HEK293 (cell line): ENCODE results near the gene EPN2.

ENCODE experiments used
- CTCF ChIA-PET: fragments of 350-600 bp; formaldehyde crosslinking; extraction: SDS; loops from one replicate; lab custom pipeline; 2021; ENCODE audit warnings: antibody characterized with exemption; lab: Yijun Ruan, JAX
- POLR2A ChIA-PET: fragments of 300-600 bp; formaldehyde crosslinking; extraction: SDS; loops from one replicate; lab custom pipeline; 2020; ENCODE audit warnings: antibody characterized with exemption, inconsistent platforms; lab: Yijun Ruan, JAX
- H3K27ac ChIP-seq: fragments of 200-500 bp; sonication (Bioruptor generic); 2 replicates; pipeline ENCODE4 v1.5.1; 2014; ENCODE audit warnings: low read depth, low read length, control low read depth, inconsistent platforms; ENCODE audit errors: extremely low read depth
- H3K36me3 ChIP-seq, 2 experiments: fragments of 200-500 bp in 1 of 2; sonication (Bioruptor generic) in 1 of 2; 1 replicate in 1 of 2; 2 replicates in 1 of 2; pipeline ENCODE4 v1.5.1; 2014 to 2017; ENCODE audit warnings: inconsistent platforms in 2 of 2, low read length in 2 of 2; ENCODE audit not compliant: control insufficient read depth in 2 of 2, insufficient read depth in 1 of 2
- H3K4me1 ChIP-seq: fragments of 200-500 bp; sonication (Bioruptor generic); 2 replicates; pipeline ENCODE4 v1.5.1; 2014; ENCODE audit warnings: mild to moderate bottlenecking, low read length, inconsistent platforms; ENCODE audit not compliant: control insufficient read depth, insufficient read depth
- H3K4me3 ChIP-seq: 2 replicates; pipeline ENCODE4 v1.5.1; 2011; ENCODE audit warnings: low read depth, mild to moderate bottlenecking, control low read depth, low read length, moderate library complexity
- H3K9me3 ChIP-seq: fragments of 200-500 bp; sonication (Bioruptor generic); 2 replicates; pipeline ENCODE4 v1.5.1; 2014; ENCODE audit warnings: low read depth, low read length, inconsistent platforms; ENCODE audit not compliant: control insufficient read depth, insufficient read depth
- KLF17 ChIP-seq: fragments of 450-650 bp; formaldehyde crosslinking; IDR thresholded peaks from 2 replicates; pipeline ENCODE4 v1.5.1; 2016; ENCODE audit warnings: missing biosample characterization, missing genetic modification characterization
- KLF7 ChIP-seq: fragments of 450-650 bp; formaldehyde crosslinking; IDR thresholded peaks from 2 replicates; pipeline ENCODE4 v1.5.1; 2016; ENCODE audit warnings: missing biosample characterization, missing genetic modification characterization, borderline replicate concordance
- PRDM10 ChIP-seq: fragments of 450-650 bp; formaldehyde crosslinking; IDR thresholded peaks from 2 replicates; pipeline ENCODE4 v1.5.1; 2016; ENCODE audit warnings: missing biosample characterization, missing genetic modification characterization
- PRDM4 ChIP-seq: fragments of 450-650 bp; formaldehyde crosslinking; IDR thresholded peaks from 2 replicates; pipeline ENCODE4 v1.5.1; 2017; ENCODE audit warnings: missing biosample characterization, missing genetic modification characterization
- SALL2 ChIP-seq: fragments of 450-650 bp; formaldehyde crosslinking; IDR thresholded peaks from 2 replicates; pipeline ENCODE4 v1.5.0; 2017; ENCODE audit warnings: missing biosample characterization, mild to moderate bottlenecking, missing genetic modification characterization, borderline replicate concordance
- TCF7L2 ChIP-seq: IDR thresholded peaks from 2 replicates; pipeline ENCODE4 v1.6.1; 2011; ENCODE audit warnings: low read depth, mild to moderate bottlenecking, inconsistent platforms, low read length, moderate library complexity, borderline replicate concordance
- ZEB2 ChIP-seq: fragments of 450-650 bp; formaldehyde crosslinking; IDR thresholded peaks from 2 replicates; pipeline ENCODE4 v1.5.1; 2016; ENCODE audit warnings: missing biosample characterization, missing genetic modification characterization
- ZNF140 ChIP-seq: fragments of 450-650 bp; formaldehyde crosslinking; IDR thresholded peaks from 2 replicates; pipeline ENCODE4 v1.5.1; 2016; ENCODE audit warnings: missing biosample characterization, missing genetic modification characterization
- ZNF174 ChIP-seq: fragments of 450-650 bp; formaldehyde crosslinking; IDR thresholded peaks from 2 replicates; pipeline ENCODE4 v1.5.0; 2017; ENCODE audit warnings: missing biosample characterization, mild to moderate bottlenecking, missing genetic modification characterization
- ZNF248 ChIP-seq: fragments of 450-650 bp; formaldehyde crosslinking; IDR thresholded peaks from 2 replicates; pipeline ENCODE4 v1.5.1; 2017; ENCODE audit warnings: missing biosample characterization, missing genetic modification characterization
- ZNF362 ChIP-seq: fragments of 450-650 bp; formaldehyde crosslinking; IDR thresholded peaks from 2 replicates; pipeline ENCODE4 v1.5.1; 2016; ENCODE audit warnings: missing biosample characterization, missing genetic modification characterization
- ZNF426 ChIP-seq: fragments of 450-650 bp; formaldehyde crosslinking; IDR thresholded peaks from 2 replicates; pipeline ENCODE4 v1.5.1; 2017; ENCODE audit warnings: missing biosample characterization, missing genetic modification characterization, mild to moderate bottlenecking, inconsistent platforms, moderate library complexity
- ZNF660 ChIP-seq: fragments of 450-650 bp; IDR thresholded peaks from 2 replicates; pipeline ENCODE4 v1.5.1; 2018; ENCODE audit warnings: missing biosample characterization, mild to moderate bottlenecking, missing genetic modification characterization
- ZNF670 ChIP-seq: fragments of 450-650 bp; formaldehyde crosslinking; IDR thresholded peaks from 2 replicates; pipeline ENCODE4 v1.5.1; 2016; ENCODE audit warnings: missing biosample characterization, missing genetic modification characterization, low read depth
- ZNF692 ChIP-seq: fragments of 450-650 bp; formaldehyde crosslinking; IDR thresholded peaks from 2 replicates; pipeline ENCODE4 v1.5.1; 2016; ENCODE audit warnings: missing biosample characterization, missing genetic modification characterization
- ZNF776 ChIP-seq: fragments of 450-650 bp; formaldehyde crosslinking; IDR thresholded peaks from 2 replicates; pipeline ENCODE4 v1.5.0; 2017; ENCODE audit warnings: missing biosample characterization, missing genetic modification characterization, borderline replicate concordance

The EPN2 gene

GRCh38 chr17:19342611-19343255 lies 105.6 kb downstream of the EPN2 start (continued):
- TF ChIP-seq ZNF140 (tag by site-specific recombination) (no peak), ZNF660 (tag by site-specific recombination) (no peak), KLF7 (tag by site-specific recombination) (no peak), TCF7L2 (no peak), PRDM4 (tag by site-specific recombination) (no peak), SALL2 (tag by site-specific recombination) (no peak), PRDM10 (tag by site-specific recombination) (no peak), ZNF692 (tag by site-specific recombination) (no peak), KLF17 (tag by site-specific recombination) (no peak), ZNF776 (tag by site-specific recombination) (no peak)

- Histone ChIP-seq H3K36me3 (peaks cover 0 to 5% of the 10 kb centered on the region in 2 experiments; a peak in 1 of 3 replicates), H3K4me1 (peaks cover 8% of the 10 kb centered on the region), H3K9me3 (no peaks in the 10 kb centered on the region), H3K27ac (no peak overlapping the region), H3K4me3 (no peak overlapping the region)
- TF ChIP-seq ZNF174 (tag by site-specific recombination) = no peak
- no peak for TF ChIP-seq ZEB2 (tag by site-specific recombination)
- TF ChIP-seq ZNF248 (tag by site-specific recombination) = no peak
- no peak for TF ChIP-seq ZNF426
- no peak for TF ChIP-seq PRDM10 (tag by site-specific recombination)
- no peak for TF ChIP-seq ZNF670 (tag by site-specific recombination)
- no peak for TF ChIP-seq ZNF362 (tag by site-specific recombination)
- POLR2A ChIA-PET = interaction anchor here (1.0 kb wide), 1 partner anchor 37 kb away, joined by 3 read pairs; no protein-coding TSS in a partner anchor
- CTCF ChIA-PET = interaction anchor here (0.9 kb wide), 1 partner anchor 20 kb away, joined by 3 read pairs; no protein-coding TSS in a partner anchor
These were observed 106.1 kb downstream of the EPN2 start for GRCh38 chr17:19343256-19343630.
